NCI-H146 treated with DMSO at 0.1 percent for 48 hours (cell line): ENCODE measurements around the gene HSPA12A.

Experiments used
- DNase-seq: peaks from one replicate; lab custom pipeline; 2025; ENCODE audit not compliant: unreplicated experiment; lab: John Stamatoyannopoulos, UW

The HSPA12A gene

DNA sequence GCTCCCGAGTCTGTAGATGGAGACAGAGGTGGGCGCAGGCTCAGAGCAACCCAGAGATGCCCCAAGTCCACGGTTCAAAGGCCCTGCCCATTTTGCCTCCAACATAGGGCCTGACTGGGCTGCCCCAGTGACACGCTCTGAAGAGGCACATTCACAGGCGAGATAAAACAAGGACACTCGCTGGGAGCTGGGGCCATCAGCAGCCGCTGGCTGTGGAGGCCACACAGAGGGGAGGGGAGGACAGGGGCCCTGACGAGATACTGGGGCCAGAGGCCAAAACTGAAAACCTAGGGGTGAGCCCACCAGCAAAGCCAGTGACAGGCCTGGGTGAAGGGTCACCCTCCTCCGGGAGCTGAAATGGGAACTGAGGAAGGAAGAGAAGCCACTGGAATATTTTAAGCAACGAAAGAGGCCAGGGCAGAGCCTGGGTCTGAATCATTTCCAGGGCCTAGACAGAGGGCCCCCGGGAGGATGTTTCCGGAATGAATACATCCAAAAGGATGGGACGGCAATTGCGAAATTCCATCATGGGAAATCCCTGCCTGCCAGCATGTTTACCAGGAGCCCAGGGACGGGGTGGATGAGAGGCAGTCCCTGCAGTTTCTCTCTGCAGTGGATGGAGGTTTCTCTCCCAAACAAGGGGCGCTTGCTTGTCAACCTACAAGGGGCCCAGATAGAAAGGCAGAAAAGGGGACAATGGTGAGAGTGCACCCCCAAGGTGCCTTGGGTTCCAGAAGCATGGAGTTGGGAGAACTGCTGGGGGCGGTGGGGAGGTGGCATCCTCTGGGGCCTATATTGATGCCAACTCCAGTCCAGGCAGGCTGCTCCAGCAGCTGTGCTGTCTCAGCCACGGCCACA lies 29.0 kb upstream of the HSPA12A start:
- no peak for DNase-seq

DNA sequence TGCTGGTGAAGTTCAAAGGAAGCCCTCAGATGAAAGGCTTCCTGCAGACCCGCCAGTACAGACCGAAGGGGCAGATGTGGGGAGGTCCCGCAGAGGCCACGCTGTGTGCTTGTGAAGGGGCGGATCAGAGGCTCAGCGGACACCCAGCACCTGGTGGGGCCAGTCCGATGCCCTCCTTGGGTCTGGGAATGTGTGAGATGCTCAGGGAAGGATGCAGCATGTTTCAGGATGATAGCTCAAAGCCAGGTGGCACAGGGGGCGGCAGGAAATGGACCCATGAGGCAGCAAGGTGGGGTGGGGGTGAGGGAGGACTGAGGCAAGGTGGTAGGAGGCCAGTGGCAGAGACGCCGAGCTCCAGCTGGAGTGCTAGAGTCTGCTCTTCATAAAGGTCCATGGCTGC lies 27.9 kb upstream of the HSPA12A start:
- no peak for DNase-seq

DNA sequence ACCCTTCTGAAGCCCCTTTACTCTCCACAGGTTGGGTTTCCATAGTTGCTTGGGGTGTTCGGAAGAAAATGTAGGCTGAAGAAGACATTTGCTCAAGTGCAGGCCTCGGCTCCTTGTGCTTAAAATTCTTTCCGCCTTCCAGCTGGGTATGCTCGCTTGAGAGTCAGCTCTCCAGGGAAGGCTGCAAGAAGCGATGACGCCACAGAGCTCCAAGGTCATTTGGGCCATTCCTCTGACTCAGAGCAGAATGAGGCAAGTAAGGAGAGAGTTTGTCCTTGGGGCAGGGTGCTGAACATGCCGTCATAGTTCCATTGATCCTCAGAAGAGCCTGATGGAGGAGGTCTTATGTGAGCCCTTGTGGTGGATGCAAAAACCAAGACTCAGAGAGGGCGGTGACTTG lies 27.4 kb upstream of the HSPA12A start:
- no peak for DNase-seq

DNA sequence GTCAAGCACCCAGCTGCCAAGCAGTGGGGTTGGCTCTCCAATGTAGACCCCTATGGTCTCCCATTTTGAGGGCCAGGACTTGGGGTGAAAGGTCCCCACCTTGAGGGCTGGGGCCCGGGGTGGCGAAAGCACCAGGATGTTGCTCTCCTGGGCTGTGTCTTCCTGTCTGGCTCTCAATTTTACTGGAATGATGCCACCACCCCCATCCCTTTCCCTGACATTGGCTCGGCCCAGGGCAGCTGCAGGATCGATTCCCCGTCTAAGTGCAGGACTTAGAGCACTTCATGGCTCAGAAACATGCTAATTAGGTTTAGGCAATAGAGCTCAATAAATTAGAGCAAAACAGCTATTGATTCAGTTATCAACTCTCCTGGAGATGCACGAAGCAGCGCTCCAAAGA lies 27.0 kb upstream of the HSPA12A start:
- DNase-seq: no peak

DNA sequence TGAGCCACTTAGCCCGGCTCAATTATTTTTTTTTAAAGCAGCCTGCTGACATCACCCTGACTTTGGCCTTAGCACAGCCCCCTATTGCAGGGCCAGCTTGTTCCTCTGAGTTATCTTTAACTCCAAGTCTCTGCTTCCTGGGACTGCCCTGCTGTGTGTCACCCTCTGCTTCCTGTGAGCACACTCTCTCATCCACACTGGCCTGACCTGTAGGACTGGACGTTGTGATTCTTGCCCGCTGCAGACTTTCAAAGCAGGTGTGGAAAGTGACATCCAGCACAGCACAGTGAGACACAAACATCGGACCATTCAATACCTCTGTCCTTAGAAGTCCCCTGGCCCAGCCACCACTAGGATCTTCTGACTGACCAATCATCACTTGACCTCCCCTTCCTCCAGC lies 26.4 kb upstream of the HSPA12A start:
- no peak for DNase-seq

DNA sequence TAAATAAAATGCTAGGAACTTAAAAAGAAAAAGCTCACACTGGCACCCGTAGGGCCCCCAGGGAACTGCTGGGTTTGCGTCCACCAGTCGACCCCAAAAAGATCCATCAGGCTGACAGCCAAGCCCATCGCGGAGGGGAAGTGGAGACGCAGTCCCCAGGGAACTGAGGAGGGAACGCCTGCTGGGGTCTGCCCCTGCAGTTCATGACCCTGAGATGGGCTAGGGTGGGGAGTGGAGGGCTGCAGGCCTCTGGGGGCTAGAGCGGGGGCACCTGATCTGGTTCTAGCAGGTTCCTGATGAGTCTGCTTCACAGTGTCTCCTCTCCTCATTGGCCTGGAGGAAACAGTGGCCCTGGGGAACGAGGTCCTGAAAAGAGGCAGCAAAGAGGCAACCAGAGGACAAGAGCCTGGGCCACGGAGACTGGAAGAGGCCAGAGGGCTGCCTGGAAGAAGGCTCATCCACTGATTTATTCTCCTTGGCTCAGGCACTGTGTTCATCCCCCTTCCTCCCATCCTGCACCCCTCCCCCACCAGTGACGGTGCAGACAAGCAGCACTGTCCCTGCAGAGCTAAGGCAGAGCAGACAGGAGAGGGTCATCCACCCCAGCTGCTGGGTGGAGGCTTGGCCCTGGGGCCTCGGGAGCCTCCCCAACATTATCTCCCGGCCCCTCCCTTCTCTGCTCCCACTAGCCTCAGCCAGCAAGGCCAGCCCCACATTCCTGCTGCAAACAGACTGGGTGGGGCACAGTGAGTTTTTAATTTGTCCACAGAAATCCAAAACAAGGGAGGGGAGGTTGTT lies 24.7 kb upstream of the HSPA12A start:
- DNase-seq: no peak

DNA sequence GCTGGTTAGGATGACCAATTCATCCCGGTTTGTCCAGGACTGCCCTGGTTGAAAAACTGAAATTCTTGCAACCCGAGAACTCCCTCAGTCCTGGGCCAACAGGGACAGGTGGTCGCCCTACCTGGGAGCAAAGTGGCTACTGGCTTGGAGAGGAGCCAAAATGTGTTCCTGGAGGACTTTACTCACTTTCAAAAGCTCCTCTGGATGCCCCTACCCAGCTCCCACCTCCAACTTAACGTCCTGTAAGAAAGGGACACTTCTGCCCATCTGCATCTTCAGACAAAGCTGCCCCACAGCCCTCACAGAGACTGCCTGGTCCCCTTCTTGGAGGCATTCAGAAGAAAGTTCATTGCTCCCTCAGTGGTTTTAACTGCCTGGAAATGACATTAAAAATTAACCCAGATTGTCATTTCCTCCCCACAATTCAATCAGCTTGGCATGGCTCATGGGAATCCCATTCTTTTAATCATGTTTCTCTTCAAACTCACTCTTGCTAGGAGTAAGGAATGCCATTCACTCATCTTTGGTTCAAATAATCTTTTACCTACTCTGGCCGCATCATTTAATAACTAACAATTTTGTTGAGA lies 24.0 kb upstream of the HSPA12A start:
- DNase-seq: no peak

DNA sequence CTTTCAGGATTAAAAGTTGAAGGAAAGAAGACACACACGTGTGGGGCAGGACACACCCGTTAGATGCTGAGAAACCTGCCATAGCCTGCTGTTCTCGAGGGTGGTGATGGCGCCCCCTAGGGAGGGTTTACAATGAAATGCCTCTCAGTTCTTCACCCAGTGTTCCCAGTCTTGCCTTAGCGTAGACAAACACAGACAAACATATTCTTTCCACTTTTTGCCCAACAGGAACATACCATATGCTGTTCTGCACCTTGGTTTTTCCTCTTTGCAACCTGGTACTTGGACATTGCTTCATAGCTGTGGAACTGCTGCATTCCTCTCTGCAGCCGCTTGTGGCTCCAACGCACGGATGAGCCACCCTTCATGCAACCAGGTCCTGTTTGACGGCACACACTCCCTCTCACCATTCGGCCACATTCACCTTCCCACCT lies 23.3 kb upstream of the HSPA12A start:
- DNase-seq: no peak

DNA sequence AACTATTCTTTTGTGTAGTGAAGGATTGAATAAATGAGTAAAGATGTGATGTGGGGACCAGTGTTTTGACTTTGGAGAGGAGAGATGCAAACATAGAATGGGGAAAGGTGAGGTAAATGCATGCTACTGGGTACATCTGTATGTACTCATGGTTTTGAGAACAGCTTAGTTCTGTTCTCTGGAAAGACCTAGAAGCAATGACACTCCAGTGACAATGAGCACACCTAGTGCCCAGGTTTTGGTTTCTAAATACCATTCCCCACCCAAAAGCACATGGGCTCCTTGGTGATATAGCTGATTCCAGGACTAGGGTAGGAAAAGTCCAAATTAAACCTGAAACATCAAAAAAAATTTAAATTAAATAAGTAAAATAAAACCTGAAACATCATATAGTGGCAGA lies 22.6 kb upstream of the HSPA12A start:
- no peak for DNase-seq

DNA sequence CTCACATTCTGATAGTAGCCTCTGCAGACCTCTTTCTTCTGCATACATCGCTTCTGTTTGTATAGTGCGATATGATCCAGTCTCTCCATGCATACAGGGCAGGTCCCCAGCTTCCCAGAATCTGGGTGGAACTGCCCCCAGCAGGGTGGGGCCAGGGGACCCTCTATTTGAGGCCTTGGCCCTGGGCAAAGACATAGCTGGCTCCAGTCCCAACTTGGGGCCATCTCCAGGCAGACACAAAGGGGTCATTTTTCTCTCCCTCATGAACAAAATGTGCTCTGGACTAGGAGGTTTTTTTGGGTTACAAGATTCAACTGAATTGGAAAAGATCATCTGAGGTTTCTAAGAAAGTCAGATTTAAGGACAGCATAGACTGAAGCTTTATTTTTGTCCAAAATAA lies 21.1 kb upstream of the HSPA12A start:
- no peak for DNase-seq

DNA sequence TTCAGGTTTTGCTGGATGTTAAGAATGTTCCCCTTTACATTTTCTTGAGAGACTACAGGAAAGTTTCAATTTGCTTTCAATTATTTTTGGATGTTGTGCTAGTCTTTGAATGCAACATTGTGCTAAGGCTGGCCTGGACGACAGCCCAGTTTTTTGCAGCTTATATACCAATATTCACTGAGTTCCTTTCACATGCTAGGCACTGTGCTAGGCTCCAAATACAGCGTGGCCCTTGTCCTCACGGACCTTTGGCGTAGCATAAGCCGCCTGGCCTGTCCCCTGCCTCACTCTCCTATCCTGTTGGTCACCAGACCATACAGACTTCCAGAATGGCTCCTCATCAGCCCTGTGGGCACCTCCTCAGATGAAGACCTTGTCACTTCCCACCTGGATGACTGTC lies 19.5 kb upstream of the HSPA12A start:
- DNase-seq: no peak

DNA sequence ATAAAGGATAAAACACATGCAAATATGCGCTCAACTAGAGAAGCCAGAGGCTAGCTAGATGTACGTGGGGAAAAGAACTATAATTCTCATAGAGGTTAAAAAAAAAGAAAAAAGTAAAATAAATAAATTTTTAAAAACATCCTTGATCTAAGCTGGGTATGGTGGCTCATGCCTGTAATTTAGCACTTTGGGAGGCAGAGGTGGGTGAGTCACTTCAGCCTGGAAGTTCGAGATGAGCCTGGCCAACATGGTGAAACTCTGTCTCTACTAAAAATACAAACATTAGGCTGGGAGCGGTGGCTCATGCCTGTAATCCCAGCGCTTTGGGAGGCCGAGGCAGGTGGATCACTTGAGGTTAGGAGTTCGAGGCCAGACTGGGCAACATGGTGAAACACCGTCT lies 18.6 kb upstream of the HSPA12A start:
- DNase-seq: no peak

DNA sequence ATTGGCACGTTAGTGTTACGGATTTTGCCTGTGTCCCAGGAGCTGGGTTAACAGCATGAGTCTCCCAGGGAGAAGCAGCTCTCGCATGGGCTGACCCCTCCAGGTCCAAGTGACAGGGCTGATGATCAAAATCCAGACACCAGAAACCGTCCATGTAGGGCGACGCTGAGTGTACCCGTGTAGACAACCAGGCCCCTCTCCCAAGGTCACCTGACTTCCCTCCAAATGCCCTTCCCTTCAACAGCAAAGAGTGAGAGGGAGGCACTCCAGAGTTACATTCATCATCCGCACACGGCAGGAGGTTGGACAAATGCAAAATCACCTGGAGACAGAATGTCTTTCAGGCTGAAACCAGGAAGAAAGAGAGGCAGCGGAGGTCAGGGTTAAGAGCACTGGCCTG lies 14.9 kb upstream of the HSPA12A start:
- no peak for DNase-seq

DNA sequence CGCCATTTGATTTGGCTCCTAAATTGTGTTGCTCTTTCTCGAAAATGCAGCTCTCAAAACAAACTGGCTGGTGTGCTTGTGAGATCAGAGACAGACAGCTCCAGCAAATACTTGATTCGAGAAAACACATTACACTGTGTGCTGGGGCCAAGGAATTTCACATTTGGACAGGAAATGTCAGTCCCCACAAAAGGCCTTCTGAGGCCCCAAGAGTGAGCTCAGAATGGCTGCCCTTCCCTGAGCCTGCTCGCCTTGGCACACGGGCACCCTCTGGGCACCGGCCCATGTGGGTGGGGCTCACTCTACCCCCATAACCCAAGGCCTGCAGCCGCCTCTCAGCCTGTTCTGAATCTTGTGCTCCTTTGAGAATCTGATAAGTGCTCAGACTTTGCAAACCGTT lies 13.9 kb upstream of the HSPA12A start:
- no peak for DNase-seq

DNA sequence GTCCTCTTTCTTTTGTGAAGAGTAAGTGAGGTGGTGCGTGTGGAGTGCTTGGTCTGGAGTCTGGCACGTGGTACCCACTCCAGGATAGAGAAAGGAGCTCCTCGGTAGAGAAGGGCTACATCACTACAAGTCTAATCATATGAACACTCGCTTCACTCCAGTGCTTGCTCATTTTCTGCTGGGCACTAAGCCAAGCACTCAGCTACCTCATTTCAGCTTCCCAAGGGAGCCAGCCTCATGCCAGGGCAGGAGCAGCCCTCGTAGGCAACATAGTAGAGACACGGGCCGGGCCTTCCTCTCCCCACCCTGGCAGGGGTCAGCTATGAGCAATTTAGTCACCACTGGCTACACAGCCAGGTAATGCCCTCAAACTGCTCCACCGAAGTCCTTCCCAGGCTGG lies 11.4 kb upstream of the HSPA12A start:
- no peak for DNase-seq

DNA sequence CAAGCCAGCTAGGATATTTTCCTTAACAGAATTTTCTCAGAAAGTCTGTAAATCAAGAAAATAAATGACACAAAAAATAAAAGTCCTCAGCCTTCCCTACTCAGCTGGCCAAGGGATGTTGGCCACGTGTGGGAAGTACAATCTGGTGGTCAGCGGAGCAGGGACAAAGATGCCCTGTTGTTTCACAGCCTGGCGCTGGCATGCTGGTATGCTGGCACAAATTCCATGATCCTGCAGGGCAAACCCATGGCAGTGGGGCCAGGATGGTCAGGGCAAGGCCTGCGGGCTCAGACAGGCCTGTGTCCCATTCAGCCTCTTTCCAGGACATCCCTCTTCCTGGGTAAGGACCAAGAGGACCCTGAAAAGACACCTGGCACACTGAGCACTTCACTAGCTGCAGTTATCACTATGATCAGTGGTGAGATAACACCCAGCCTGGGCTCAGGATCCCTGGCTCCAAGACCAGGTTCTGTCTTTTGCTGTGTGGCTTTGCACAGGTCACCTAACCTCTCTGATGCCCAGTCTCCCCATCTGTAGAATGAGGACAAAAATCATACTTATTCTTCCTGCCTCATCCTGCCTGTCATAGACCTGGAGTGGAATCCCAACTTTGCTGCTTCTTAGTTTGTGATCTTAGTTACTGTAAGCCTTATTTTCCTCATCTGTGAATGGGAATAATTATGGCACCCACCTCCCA lies 10.8 kb upstream of the HSPA12A start:
- no peak for DNase-seq

DNA sequence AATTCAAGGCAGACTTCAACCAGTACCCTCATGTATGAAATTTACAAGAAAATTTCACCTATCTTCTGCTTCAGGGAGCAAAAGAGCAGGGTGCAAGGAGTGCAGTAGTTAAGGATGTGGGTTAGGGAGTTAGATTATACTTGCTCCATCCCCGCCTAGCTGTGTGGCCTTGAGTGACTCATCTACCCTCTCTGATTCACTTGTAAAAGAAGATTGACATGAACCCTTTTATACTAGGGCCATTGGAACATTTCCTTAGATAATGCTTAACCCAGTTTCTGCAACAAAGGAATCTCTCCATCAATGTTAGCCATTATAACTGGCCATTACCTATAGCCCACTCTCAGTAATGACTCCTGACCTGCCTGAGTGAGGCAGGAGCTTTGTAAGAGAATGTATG lies 10.2 kb upstream of the HSPA12A start:
- DNase-seq: no peak

DNA sequence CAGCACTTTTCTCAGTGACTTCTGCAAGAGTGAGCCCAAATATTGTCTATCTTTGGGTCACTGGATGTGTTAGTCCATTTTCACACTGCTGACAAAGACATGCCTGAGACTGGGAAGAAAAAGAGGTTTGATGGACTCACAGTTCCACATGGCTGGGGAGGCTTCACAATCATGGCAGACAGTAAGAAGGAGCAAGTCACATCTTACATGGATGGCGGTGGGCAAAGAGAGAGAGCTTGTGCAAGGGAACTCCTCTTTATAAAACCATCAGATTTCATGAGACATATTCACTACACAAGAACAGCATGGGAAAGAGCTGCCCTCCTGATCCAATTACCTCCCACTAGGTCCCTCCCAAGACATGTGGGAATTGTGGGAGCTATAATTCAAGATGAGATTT lies 6.1 kb upstream of the HSPA12A start:
- DNase-seq: no peak

DNA sequence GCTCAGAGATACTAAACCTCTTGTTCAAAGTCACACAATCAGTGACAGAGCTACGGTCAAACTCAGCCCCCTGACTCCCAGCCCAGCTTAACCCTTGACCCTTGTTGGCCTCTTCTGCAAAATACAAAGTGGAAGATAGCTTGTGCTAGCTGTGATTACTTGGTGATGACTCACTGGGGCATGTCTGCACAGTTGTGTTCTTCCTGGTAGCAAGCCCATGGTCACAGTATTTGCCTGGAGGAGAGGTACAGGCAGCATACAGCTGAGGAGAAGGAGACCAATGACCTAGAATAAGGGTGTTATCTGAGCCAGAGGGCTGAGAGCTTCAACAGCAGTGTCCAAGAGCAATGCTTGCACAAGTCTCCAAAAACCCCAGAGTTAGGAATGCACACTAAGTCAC lies 5.7 kb upstream of the HSPA12A start:
- DNase-seq: no peak

DNA sequence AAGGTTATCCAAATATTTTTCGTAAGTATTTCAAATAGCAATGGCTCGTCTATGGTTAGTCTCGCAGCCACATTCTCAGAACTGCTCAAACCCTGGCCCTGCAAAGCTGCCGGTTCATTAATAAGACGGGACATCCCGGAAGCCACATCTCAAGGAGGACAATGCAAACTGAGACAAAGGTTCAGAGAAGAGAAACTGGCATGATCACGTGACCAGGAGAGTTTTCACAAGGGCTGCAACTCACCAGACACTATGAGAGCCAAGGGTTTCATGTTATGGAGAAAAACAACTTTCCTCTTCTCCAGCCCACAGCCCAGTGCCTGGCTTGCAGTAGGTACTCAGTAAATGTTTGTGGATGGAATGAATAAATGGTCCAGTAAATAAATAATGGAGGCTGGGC lies 5.0 kb upstream of the HSPA12A start:
- no peak for DNase-seq

DNA sequence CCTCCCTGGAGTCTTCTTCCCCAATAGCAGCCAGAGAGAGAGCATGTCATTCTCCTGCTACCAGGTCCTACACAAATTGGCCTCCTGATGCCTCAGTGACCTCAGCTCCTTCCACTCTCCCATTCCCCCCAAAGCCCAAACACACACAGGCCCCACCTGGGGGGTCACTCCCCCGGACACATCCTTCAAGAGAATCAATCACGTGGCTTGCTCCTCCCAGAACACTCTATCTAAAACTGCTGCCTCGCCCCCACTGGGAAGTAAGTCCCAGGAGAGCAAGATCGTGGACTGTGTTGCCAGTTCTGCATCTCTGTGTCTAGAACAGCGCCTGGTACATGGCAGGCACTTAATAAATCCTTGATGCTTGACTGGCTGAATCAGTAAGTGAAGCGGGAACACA lies 2.5 kb upstream of the HSPA12A start:
- no peak for DNase-seq
